HepG2 (cell line): ENCODE measurements around the gene PLD6. TPM values are rescaled to one million over a fixed set of nuclear protein-coding genes. Genes with fewer than 3 reads are reported as not detected.

Source experiments
- DPF2 ChIP-seq: sonication (generic); formaldehyde crosslinking; IDR thresholded peaks from 2 replicates; pipeline ENCODE4 v1.4.0; 2020; ENCODE audit warnings: mild to moderate bottlenecking, low read depth, missing genetic modification reagents, borderline replicate concordance
- HNF4A ChIP-seq: sonication (generic); formaldehyde crosslinking; IDR thresholded peaks from 2 replicates; pipeline ENCODE4 v1.4.0; 2020; ENCODE audit warnings: missing genetic modification reagents
- PCBP1 ChIP-seq: fragments of 200-400 bp; formaldehyde crosslinking; IDR thresholded peaks from 2 replicates; pipeline ENCODE4 v1.6.1; 2017; ENCODE audit warnings: mild to moderate bottlenecking, low read depth, low read length, borderline replicate concordance
- RXRA ChIP-seq: sonication (generic); formaldehyde crosslinking; IDR thresholded peaks from 2 replicates; pipeline ENCODE4 v1.5.1; 2020; ENCODE audit warnings: missing genetic modification reagents
- SRSF1 ChIP-seq: fragments of 200-400 bp; formaldehyde crosslinking; optimal IDR thresholded peaks from 2 replicates; pipeline ENCODE3; 2017; ENCODE audit warnings: mild to moderate bottlenecking, low read depth, low read length, moderate library complexity
- ZNF335 ChIP-seq: sonication (generic); formaldehyde crosslinking; IDR thresholded peaks from 2 replicates; pipeline ENCODE4 v1.4.0; 2020; ENCODE audit warnings: missing genetic modification reagents
- ZNF343 ChIP-seq: sonication (generic); formaldehyde crosslinking; IDR thresholded peaks from 2 replicates; pipeline ENCODE4 v1.4.0; 2020; ENCODE audit warnings: mild to moderate bottlenecking, missing genetic modification reagents
- ZNF883 ChIP-seq: sonication (generic); formaldehyde crosslinking; IDR thresholded peaks from 2 replicates; pipeline ENCODE4 v1.5.1; 2020; ENCODE audit warnings: mild to moderate bottlenecking, missing genetic modification reagents; ENCODE audit errors: not compliant biosample characterization
- polyA plus RNA-seq, 8 experiments: library from polyadenylated mRNA; depleted of rRNA in 3 of 8; stranded (reverse) in 7 of 8; unstranded in 1 of 8; fragments of >200 nt; fragmentation: Illumina TruSeq in 4 of 8; extraction: Trizol in 4 of 8; gene quantifications; 2 replicates each; pipeline versions ENCODE4 v1.2.1 to v1.2.3, GENCODE V29; 2011 to 2016; ENCODE audit warnings: low read depth in 4 of 8, missing spikeins in 1 of 8, mixed read lengths in 1 of 8; ENCODE audit not compliant: insufficient read depth in 1 of 8
- total RNA-seq, 5 experiments: library from RNA; depleted of rRNA; stranded (reverse); fragments of >200 nt; fragmentation: Illumina TruSeq; extraction: Trizol; gene quantifications; 2 replicates each; pipeline ENCODE4 v1.2.3, GENCODE V29; 2016; ENCODE audit warnings: low read depth in 1 of 5
- TF ChIP-seq, protein P1 (sequence below): sonication (generic); formaldehyde crosslinking; IDR thresholded peaks from 2 replicates; pipeline ENCODE4 v1.5.0; 2020; ENCODE audit warnings: missing genetic modification reagents
- TF ChIP-seq, protein P2 (sequence below): sonication (generic); formaldehyde crosslinking; IDR thresholded peaks from 2 replicates; pipeline ENCODE4 v1.5.1; 2020; ENCODE audit warnings: mild to moderate bottlenecking, missing genetic modification reagents, borderline replicate concordance
- TF ChIP-seq, protein P3 (sequence below): sonication (generic); formaldehyde crosslinking; IDR thresholded peaks from 2 replicates; pipeline ENCODE4 v1.9.0; 2021; ENCODE audit warnings: mild to moderate bottlenecking, missing genetic modification reagents
- TF ChIP-seq, protein P4 (sequence below): sonication (generic); IDR thresholded peaks from 2 replicates; pipeline ENCODE4 v1.6.1; 2016; ENCODE audit warnings: low read depth, borderline replicate concordance

Gene PLD6
- total and polyA plus RNA-seq, 2 of the 13 experiments (the other 11 are each of a cell fraction or from before 2014, with no cell fraction given): 5.2 to 11.4 TPM

DNA sequence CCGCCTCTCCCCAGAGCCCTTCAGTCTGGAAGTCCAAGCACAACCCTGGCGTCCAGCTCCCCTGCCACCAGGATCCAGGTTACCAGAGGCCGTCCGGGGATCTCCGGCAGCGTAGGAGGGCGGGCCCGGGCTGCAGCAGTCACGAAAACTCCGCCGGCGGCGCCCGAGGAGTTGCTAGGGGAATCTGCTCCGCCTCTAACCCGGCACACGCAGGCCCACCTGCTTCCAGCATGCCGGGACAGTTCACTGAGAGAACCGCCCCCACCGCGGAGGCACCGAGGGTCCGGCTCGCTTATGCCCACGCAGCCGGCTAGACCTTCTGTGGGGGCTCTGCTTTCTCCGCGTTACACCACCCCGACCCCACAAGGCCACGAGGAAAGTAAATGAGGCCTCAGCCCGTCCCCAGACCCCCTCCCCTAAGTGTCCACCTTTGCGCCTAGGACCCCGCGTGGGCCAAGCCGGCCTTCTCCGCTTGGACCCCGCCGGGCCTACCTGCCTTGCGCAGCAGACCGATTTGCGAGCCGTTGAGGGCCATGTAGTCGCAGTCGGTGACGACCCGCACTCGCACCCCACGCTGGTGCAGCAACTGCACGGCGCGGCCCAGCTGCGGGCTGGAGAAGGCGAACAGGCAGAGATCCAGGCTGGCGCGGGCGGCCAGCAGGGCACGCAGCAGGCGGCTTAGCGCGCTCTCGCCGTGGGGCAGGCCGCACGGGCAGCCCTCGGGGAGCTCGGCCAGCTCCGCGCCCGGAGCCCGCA is 587 bp downstream of the PLD6 start (continued):
- TF ChIP-seq DPF2 (0 out of 2 replicates have a peak, but pooled peaks have one; percentile 18), PCBP1 (no peak), ZNF883 (CRISPR knock-in tag) (peak; percentile 5), ZNF335 (CRISPR knock-in tag) (peak; percentile 40; the same call in 1 of the 2 replicates), ZNF343 (CRISPR knock-in tag) (0 out of 2 replicates have a peak, but pooled peaks have one; percentile 15), SRSF1 (peak; percentile 11), RXRA (CRISPR knock-in tag) (peak; percentile 66; the same call in 1 of the 2 replicates), HNF4A (CRISPR knock-in tag) (no peak)
- TF ChIP-seq, protein P1, sequence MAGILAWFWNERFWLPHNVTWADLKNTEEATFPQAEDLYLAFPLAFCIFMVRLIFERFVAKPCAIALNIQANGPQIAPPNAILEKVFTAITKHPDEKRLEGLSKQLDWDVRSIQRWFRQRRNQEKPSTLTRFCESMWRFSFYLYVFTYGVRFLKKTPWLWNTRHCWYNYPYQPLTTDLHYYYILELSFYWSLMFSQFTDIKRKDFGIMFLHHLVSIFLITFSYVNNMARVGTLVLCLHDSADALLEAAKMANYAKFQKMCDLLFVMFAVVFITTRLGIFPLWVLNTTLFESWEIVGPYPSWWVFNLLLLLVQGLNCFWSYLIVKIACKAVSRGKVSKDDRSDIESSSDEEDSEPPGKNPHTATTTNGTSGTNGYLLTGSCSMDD (CRISPR knock-in tag): 0 out of 2 replicates have a peak, but pooled peaks have one; percentile 49
- TF ChIP-seq, protein P2, sequence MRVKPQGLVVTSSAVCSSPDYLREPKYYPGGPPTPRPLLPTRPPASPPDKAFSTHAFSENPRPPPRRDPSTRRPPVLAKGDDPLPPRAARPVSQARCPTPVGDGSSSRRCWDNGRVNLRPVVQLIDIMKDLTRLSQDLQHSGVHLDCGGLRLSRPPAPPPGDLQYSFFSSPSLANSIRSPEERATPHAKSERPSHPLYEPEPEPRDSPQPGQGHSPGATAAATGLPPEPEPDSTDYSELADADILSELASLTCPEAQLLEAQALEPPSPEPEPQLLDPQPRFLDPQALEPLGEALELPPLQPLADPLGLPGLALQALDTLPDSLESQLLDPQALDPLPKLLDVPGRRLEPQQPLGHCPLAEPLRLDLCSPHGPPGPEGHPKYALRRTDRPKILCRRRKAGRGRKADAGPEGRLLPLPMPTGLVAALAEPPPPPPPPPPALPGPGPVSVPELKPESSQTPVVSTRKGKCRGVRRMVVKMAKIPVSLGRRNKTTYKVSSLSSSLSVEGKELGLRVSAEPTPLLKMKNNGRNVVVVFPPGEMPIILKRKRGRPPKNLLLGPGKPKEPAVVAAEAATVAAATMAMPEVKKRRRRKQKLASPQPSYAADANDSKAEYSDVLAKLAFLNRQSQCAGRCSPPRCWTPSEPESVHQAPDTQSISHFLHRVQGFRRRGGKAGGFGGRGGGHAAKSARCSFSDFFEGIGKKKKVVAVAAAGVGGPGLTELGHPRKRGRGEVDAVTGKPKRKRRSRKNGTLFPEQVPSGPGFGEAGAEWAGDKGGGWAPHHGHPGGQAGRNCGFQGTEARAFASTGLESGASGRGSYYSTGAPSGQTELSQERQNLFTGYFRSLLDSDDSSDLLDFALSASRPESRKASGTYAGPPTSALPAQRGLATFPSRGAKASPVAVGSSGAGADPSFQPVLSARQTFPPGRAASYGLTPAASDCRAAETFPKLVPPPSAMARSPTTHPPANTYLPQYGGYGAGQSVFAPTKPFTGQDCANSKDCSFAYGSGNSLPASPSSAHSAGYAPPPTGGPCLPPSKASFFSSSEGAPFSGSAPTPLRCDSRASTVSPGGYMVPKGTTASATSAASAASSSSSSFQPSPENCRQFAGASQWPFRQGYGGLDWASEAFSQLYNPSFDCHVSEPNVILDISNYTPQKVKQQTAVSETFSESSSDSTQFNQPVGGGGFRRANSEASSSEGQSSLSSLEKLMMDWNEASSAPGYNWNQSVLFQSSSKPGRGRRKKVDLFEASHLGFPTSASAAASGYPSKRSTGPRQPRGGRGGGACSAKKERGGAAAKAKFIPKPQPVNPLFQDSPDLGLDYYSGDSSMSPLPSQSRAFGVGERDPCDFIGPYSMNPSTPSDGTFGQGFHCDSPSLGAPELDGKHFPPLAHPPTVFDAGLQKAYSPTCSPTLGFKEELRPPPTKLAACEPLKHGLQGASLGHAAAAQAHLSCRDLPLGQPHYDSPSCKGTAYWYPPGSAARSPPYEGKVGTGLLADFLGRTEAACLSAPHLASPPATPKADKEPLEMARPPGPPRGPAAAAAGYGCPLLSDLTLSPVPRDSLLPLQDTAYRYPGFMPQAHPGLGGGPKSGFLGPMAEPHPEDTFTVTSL (CRISPR knock-in tag): 0 out of 2 replicates have a peak, but pooled peaks have one; percentile 43
- TF ChIP-seq, protein P3, sequence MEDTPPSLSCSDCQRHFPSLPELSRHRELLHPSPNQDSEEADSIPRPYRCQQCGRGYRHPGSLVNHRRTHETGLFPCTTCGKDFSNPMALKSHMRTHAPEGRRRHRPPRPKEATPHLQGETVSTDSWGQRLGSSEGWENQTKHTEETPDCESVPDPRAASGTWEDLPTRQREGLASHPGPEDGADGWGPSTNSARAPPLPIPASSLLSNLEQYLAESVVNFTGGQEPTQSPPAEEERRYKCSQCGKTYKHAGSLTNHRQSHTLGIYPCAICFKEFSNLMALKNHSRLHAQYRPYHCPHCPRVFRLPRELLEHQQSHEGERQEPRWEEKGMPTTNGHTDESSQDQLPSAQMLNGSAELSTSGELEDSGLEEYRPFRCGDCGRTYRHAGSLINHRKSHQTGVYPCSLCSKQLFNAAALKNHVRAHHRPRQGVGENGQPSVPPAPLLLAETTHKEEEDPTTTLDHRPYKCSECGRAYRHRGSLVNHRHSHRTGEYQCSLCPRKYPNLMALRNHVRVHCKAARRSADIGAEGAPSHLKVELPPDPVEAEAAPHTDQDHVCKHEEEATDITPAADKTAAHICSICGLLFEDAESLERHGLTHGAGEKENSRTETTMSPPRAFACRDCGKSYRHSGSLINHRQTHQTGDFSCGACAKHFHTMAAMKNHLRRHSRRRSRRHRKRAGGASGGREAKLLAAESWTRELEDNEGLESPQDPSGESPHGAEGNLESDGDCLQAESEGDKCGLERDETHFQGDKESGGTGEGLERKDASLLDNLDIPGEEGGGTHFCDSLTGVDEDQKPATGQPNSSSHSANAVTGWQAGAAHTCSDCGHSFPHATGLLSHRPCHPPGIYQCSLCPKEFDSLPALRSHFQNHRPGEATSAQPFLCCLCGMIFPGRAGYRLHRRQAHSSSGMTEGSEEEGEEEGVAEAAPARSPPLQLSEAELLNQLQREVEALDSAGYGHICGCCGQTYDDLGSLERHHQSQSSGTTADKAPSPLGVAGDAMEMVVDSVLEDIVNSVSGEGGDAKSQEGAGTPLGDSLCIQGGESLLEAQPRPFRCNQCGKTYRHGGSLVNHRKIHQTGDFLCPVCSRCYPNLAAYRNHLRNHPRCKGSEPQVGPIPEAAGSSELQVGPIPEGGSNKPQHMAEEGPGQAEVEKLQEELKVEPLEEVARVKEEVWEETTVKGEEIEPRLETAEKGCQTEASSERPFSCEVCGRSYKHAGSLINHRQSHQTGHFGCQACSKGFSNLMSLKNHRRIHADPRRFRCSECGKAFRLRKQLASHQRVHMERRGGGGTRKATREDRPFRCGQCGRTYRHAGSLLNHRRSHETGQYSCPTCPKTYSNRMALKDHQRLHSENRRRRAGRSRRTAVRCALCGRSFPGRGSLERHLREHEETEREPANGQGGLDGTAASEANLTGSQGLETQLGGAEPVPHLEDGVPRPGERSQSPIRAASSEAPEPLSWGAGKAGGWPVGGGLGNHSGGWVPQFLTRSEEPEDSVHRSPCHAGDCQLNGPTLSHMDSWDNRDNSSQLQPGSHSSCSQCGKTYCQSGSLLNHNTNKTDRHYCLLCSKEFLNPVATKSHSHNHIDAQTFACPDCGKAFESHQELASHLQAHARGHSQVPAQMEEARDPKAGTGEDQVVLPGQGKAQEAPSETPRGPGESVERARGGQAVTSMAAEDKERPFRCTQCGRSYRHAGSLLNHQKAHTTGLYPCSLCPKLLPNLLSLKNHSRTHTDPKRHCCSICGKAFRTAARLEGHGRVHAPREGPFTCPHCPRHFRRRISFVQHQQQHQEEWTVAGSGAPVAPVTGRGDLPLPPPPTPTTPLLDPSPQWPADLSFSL (CRISPR knock-in tag): no peak
- TF ChIP-seq, protein P4, sequence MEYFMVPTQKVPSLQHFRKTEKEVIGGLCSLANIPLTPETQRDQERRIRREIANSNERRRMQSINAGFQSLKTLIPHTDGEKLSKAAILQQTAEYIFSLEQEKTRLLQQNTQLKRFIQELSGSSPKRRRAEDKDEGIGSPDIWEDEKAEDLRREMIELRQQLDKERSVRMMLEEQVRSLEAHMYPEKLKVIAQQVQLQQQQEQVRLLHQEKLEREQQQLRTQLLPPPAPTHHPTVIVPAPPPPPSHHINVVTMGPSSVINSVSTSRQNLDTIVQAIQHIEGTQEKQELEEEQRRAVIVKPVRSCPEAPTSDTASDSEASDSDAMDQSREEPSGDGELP: 0 out of 2 replicates have a peak, but pooled peaks have one; percentile 9
